ENCODE data around the gene PPDPF.

DNA sequence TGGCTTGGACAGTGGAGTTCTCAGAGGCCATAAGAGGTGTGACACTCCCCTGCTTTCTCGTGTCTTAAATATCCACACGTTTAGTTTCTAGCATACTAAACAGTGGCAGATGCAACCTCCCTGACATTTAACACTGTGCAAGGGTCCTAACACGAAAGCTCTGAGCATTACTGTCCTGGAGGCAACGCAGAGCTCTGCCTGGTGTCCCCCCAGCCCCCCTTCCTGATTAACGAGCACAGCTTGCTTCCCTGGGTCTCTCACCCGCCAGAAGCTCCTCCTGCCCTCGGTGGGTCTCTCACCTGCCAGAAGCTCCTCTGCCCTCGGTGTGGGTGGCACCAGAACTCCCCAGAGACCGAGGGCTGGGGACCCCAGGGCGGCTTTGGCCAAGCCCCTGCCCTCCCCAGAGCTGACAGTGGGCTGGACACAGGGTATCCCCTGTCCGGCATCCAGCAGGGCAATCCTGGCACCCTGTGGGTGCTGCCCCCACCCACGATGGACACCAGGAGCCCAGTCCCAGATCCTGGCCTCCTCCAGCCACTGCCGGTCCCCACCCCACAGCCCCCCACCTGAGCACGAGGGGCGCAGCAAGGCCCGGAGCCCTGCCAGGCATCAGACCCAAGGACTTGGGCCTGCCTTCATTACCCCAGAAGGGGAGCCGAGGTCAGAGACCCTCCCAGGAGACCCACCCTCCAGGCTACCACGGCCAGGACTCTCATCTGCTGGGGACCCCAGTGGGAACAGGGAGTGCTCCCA is 35.7 kb upstream of the PPDPF start:
- no peak for TF ChIP-seq POLR2AphosphoS5 (IDR thresholded peaks at IDR 0.05; ENCODE audit: low read depth, low read length)
- no peak for TF ChIP-seq CTCF (IDR thresholded peaks at IDR 0.05; ENCODE audit: control extremely low read depth in 1 of 3, insufficient read depth in 1 of 3, low read depth in 1 of 3, low read length in 3 of 3)
- TF ChIP-seq POLR2A (IDR thresholded peaks at IDR 0.05; ENCODE audit: control extremely low read depth in 1 of 2, low read depth in 2 of 2, low read length in 2 of 2): no peak
- TF ChIP-seq RNF2 (IDR thresholded peaks at IDR 0.05; ENCODE audit: borderline replicate concordance, low read depth, low read length, missing control alignments, poor library complexity, severe bottlenecking): no peak
- TF ChIP-seq SUZ12 (IDR thresholded peaks at IDR 0.05; ENCODE audit: low read length): no peak
- TF ChIP-seq SRF (IDR thresholded peaks at IDR 0.05; ENCODE audit: low read depth, low read length): no peak
- TF ChIP-seq USF2 (IDR thresholded peaks at IDR 0.05; ENCODE audit: low read length): no peak
- no peak for TF ChIP-seq YY1 (IDR thresholded peaks at IDR 0.05; ENCODE audit: low read depth, low read length)
- no peak for TF ChIP-seq SAP30 (IDR thresholded peaks at IDR 0.05; ENCODE audit: insufficient read depth, insufficient replicate concordance, low read length)
- no peak for TF ChIP-seq EZH2 (IDR thresholded peaks at IDR 0.05; ENCODE audit: low read depth, low read length, severe bottlenecking)
- TF ChIP-seq, protein P1, sequence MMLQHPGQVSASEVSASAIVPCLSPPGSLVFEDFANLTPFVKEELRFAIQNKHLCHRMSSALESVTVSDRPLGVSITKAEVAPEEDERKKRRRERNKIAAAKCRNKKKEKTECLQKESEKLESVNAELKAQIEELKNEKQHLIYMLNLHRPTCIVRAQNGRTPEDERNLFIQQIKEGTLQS (IDR thresholded peaks at IDR 0.05; ENCODE audit: insufficient read depth, low read depth, low read length): no peak
- TF ChIP-seq GTF2F1 (IDR thresholded peaks at IDR 0.05; ENCODE audit: borderline replicate concordance, low read depth, low read length): no peak

Data from H1 (cell line).